Fibroblast of lung (primary cell): ENCODE data around the gene AGAP1.

Source experiments
- EZH2 ChIP-seq: IDR thresholded peaks from 2 replicates; pipeline ENCODE4 v1.5.1; 2012; ENCODE audit warnings: low read length, control low read depth, mild to moderate bottlenecking; ENCODE audit errors: missing control alignments
- TF ChIP-seq, protein P1 (sequence below), 2 donors: IDR thresholded peaks in 1 of 2; conservative IDR thresholded peaks in 1 of 2; 1 replicate in 1 of 2; 2 replicates in 1 of 2; pipeline ENCODE4 v1.5.1; 2011 to 2012; ENCODE audit warnings: low read length in 2 of 2, control low read depth in 1 of 2, inconsistent platforms in 1 of 2, low read depth in 1 of 2, mild to moderate bottlenecking in 1 of 2

DNA sequence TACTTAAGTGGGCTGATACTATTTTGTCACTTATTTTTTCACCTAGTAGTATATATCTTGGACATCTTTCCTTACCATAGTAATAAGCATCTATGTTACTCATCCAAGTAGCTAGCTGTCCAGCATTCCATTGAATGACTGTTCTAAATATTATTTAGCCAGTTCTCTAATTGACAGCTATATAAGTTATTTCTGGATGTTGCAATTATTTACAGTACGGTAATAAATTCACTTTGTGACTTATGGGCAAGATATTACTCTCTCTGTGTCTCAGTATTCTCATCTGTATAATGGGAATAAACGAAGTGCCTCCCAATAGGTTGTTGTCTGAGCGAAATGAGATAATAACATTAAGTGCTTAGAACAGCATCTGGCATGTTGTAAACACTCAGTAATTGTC is 46.6 kb upstream of the AGAP1 start:
- TF ChIP-seq, protein P1, sequence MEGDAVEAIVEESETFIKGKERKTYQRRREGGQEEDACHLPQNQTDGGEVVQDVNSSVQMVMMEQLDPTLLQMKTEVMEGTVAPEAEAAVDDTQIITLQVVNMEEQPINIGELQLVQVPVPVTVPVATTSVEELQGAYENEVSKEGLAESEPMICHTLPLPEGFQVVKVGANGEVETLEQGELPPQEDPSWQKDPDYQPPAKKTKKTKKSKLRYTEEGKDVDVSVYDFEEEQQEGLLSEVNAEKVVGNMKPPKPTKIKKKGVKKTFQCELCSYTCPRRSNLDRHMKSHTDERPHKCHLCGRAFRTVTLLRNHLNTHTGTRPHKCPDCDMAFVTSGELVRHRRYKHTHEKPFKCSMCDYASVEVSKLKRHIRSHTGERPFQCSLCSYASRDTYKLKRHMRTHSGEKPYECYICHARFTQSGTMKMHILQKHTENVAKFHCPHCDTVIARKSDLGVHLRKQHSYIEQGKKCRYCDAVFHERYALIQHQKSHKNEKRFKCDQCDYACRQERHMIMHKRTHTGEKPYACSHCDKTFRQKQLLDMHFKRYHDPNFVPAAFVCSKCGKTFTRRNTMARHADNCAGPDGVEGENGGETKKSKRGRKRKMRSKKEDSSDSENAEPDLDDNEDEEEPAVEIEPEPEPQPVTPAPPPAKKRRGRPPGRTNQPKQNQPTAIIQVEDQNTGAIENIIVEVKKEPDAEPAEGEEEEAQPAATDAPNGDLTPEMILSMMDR (conservative IDR thresholded peaks at IDR 0.05 in 1 of 2, IDR thresholded peaks at IDR 0.05 in 1 of 2; ENCODE audit: low read depth in 1 of 2, low read length in 2 of 2): no peak
- no peak for TF ChIP-seq EZH2
